Prostate gland (tissue), 2 donors: Measurements from ENCODE around the gene CTIF. TPM values are rescaled to one million over a fixed set of nuclear protein-coding genes. Genes with fewer than 3 reads are reported as not detected.

Experiments used
- DNase-seq: peaks from one replicate; pipeline ENCODE4 v3.0.0-alpha.2; 2019; ENCODE audit warnings: low spot score
- H3K27ac ChIP-seq, 2 donors: fragments of 200-600 bp; sonication (generic); 2 replicates each; pipeline ENCODE4 v1.5.1; 2017 to 2019
- H3K27me3 ChIP-seq: fragments of 200-600 bp; sonication (generic); replicated peaks from 2 replicates; pipeline ENCODE4 v1.5.1; 2019; ENCODE audit not compliant: insufficient read depth
- H3K36me3 ChIP-seq, 2 donors: fragments of 200-600 bp; sonication (generic); 1 replicate in 1 of 2; 2 replicates in 1 of 2; pipeline versions ENCODE4 v1.5.1 to v1.8.1; 2017 to 2019
- H3K4me1 ChIP-seq: fragments of 200-600 bp; sonication (generic); replicated peaks from 2 replicates; pipeline ENCODE4 v1.5.1; 2019
- H3K4me3 ChIP-seq, 2 donors: fragments of 200-600 bp; sonication (generic); 2 replicates each; pipeline ENCODE4 v1.5.1; 2017 to 2019
- H3K9me3 ChIP-seq: fragments of 200-600 bp; sonication (generic); 2 replicates; pipeline ENCODE4 v1.5.1; 2017
- POLR2A ChIP-seq: fragments of 450-650 bp; IDR thresholded peaks from one replicate; pipeline ENCODE4 v1.6.1; 2016; ENCODE audit warnings: antibody characterized with exemption, mild to moderate bottlenecking
- POLR2AphosphoS5 ChIP-seq: sonication (generic); formaldehyde crosslinking; IDR thresholded peaks from one replicate; pipeline ENCODE4 v1.6.1; 2017; ENCODE audit warnings: antibody characterized with exemption
- WGBS: methylation state at CpG from one replicate; pipeline ENCODE4 v1.1.5; 2018; 5-methylcytosine and 5-hydroxymethylcytosine counted together
- intact Hi-C: fragments of 100-400 bp; cut with DNase I; formaldehyde crosslinking; loops from one replicate; pipeline ENCODE4 v1.14.2; 2022
- total RNA-seq, 2 donors: library from RNA; depleted of rRNA; stranded (reverse); fragments of >200 nt; gene quantifications; one replicate each; pipeline ENCODE4 v1.1.0, GENCODE V29; 2016
- TF ChIP-seq, protein P1 (sequence below), 4 experiments: fragments of 200-600 bp in 2 of 4; fragments of 450-650 bp in 2 of 4; sonication (generic) in 2 of 4; IDR thresholded peaks; 1 replicate in 3 of 4; 2 replicates in 1 of 4; pipeline ENCODE4 v1.5.1; 2016 to 2019; ENCODE audit warnings: antibody characterized with exemption in 4 of 4, mild to moderate bottlenecking in 2 of 4, moderate library complexity in 2 of 4

The CTIF gene
- total RNA-seq, 2 donors from 2014 or later, result 8.1 to 57.9 TPM

DNA sequence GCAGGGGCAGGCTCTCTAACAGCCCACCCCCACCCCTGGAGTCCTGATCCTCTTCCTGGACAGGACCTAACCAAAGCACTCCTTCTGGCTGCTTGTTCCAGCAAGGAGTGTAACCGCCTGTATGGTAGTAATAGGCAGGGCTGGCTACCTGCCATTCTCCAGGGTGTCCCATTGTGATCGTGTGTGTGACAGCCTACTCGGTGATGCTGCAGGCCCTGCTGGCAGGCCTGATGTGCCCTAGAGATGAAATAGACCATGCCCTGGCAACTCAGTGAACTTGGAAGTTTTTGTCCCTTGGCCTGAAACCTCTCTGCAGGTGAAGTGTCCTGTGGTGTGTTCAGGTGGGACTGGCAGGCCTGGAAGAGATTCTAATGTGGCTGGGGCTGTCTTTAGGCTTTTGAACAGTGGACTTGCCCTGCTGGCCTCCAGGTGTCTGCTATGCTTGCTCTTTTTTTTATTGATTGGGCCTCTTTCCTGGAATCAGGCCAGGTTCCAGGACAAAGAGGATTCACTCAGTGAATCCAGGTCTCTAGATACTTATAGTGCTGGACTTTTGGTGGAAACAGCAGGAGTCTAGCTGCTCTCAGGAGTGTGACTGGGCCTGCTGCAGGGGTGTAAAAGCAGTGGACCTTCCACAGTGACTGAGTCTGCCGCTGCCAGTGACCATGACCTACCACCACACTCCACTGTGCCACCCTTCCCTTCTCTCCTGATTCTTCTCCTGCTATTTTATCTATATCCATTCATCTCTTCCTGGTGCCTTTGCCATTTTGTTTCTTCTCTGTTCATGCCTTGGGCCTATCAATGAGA, 132.1 kb downstream of the CTIF start:
- intact Hi-C loops, result loop anchor here (10.0 kb wide), 1 partner anchor 744 kb away; no protein-coding TSS in a partner anchor
- 97% methylated on average over 4 of the region's 4 CpGs for WGBS
- Histone ChIP-seq H3K9me3 (no peaks in the 10 kb centered on the region), H3K27me3 (no peaks in the 10 kb centered on the region), H3K4me1 (no peaks in the 10 kb centered on the region), H3K27ac (no peak overlapping the region), H3K36me3 (no peaks in the 10 kb centered on the region), H3K4me3 (no peak overlapping the region)
- TF ChIP-seq POLR2A, result no peak
- no peak for TF ChIP-seq POLR2AphosphoS5
- TF ChIP-seq, protein P1, sequence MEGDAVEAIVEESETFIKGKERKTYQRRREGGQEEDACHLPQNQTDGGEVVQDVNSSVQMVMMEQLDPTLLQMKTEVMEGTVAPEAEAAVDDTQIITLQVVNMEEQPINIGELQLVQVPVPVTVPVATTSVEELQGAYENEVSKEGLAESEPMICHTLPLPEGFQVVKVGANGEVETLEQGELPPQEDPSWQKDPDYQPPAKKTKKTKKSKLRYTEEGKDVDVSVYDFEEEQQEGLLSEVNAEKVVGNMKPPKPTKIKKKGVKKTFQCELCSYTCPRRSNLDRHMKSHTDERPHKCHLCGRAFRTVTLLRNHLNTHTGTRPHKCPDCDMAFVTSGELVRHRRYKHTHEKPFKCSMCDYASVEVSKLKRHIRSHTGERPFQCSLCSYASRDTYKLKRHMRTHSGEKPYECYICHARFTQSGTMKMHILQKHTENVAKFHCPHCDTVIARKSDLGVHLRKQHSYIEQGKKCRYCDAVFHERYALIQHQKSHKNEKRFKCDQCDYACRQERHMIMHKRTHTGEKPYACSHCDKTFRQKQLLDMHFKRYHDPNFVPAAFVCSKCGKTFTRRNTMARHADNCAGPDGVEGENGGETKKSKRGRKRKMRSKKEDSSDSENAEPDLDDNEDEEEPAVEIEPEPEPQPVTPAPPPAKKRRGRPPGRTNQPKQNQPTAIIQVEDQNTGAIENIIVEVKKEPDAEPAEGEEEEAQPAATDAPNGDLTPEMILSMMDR (IDR thresholded peaks at IDR 0.05), result no peak
- DNase-seq, result no peak

DNA sequence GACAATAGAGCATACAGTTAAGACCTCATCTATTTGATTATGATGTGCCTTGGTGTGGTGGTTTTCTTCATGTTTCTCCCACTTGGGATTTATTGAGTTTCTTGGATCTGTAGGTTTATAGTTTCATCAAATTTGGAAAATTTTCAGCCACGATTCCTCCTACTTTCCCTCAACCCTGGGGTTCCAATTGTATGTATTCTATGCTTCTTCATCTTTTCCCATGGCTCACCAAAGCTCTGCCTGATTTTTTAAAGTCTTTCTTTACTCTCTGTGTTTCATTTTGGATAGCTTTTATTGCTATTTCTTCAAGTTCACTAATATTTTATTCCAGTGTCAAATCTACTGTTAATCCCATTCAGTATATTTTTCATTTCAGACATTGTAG, 132.7 kb downstream of the CTIF start:
- no peak for DNase-seq
- TF ChIP-seq POLR2A, result no peak
- no peak for TF ChIP-seq POLR2AphosphoS5
- TF ChIP-seq, protein P1 (IDR thresholded peaks at IDR 0.05), result no peak
- Histone ChIP-seq H3K27me3 (no peaks in the 10 kb centered on the region), H3K4me3 (no peak overlapping the region), H3K9me3 (no peaks in the 10 kb centered on the region), H3K36me3 (no peaks in the 10 kb centered on the region), H3K4me1 (no peaks in the 10 kb centered on the region), H3K27ac (no peak overlapping the region)
- intact Hi-C loops, result loop anchor here (10.0 kb wide), 1 partner anchor 743 kb away; no protein-coding TSS in a partner anchor
- 100% methylated on average over 1 of the region's 1 CpG for WGBS

DNA sequence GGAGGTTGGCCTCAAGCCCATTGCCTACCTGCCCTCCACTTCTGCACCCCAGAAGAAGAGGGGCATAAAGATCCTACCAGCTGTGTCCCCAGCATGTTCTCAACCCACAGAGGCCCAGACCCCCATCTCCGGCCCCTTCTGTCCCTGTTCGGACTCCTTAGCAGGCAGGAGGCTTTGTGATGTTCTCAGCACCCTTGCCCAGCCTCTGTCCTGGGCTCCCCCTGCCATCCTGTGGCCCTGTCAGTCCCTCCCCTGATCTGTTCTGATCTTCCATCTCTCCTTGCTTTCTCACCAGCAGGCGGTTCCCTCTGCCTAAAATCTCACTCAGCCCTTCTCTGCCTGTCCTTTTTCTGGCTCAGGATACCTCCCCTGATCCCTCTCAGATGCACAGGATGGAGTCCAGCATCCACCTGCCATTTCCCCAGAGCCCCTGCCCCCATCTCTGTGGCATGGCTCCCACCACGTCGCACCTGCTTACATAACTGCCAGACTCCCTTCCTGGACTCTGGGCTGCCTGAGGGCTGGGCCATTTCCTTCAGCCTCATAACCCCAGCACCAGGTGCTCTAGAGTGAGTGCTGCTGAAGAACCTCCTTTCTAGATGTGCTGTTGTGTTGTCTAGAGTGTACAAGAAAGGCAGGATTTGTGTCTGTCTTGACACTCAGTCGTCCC, 134.0 kb downstream of the CTIF start:
- Histone ChIP-seq H3K9me3 (no peaks in the 10 kb centered on the region), H3K27me3 (no peaks in the 10 kb centered on the region), H3K4me1 (no peaks in the 10 kb centered on the region), H3K27ac (no peak overlapping the region), H3K36me3 (no peaks in the 10 kb centered on the region), H3K4me3 (no peak overlapping the region)
- DNase-seq, result no peak
- 90% methylated on average over 6 of the region's 6 CpGs for WGBS
- intact Hi-C loops, result loop anchor here (10.0 kb wide), 1 partner anchor 742 kb away; no protein-coding TSS in a partner anchor
- TF ChIP-seq, protein P1 (IDR thresholded peaks at IDR 0.05), result no peak
- TF ChIP-seq POLR2A, result no peak

DNA sequence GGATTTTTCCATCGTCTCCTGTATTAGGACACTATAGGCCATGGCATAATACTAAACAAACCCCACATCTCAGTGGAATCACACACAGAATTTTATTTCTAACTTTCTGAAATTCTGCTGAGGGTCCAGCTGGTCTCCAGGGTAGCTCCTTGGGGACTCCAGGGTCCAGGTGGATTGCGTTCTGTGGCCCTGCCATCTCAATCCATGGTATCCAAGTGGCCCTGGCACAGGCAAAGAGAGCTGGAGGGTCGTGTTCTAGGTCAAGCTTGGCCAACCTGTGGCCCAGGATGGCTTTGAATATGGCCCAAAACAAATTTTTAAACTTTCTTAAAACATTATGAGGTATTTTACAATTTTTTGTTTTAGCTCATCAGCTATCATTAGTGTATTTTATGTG, 134.6 kb downstream of the CTIF start:
- 61% methylated on average over 3 of the region's 3 CpGs for WGBS
- Histone ChIP-seq H3K36me3 (no peaks in the 10 kb centered on the region), H3K4me1 (no peaks in the 10 kb centered on the region), H3K4me3 (no peak overlapping the region), H3K9me3 (no peaks in the 10 kb centered on the region), H3K27me3 (no peaks in the 10 kb centered on the region), H3K27ac (no peak overlapping the region)
- intact Hi-C loops, result loop anchor here (10.0 kb wide), 1 partner anchor 741 kb away; no protein-coding TSS in a partner anchor
- no peak for DNase-seq
- no peak for TF ChIP-seq POLR2A
- TF ChIP-seq POLR2AphosphoS5, result no peak
- TF ChIP-seq, protein P1 (IDR thresholded peaks at IDR 0.05), result no peak
